HG03575 (cell line): ENCODE results near the gene UNC119.
"Not testable (repeated sequence)": the region's sequence is repeated elsewhere in the genome, so short reads cannot be mapped to it uniquely, and the experiment has no call there.

Source experiments
- ATAC-seq: cut with Tn5 transposase; IDR thresholded peaks from one replicate; pipeline ENCODE4 v1.9.1; 2021; ENCODE audit not compliant: unreplicated experiment, insufficient number of reproducible peaks, low FRiP score; ENCODE audit errors: extremely low read depth

Gene UNC119

GRCh38 chr17:28527181-28527681, 25.2 kb downstream of the UNC119 start:
- no peak for ATAC-seq

GRCh38 chr17:28526381-28526780, 26.0 kb downstream of the UNC119 start:
- ATAC-seq: no peak

GRCh38 chr17:28524476-28525424, 27.7 kb downstream of the UNC119 start:
- ATAC-seq: no peak

GRCh38 chr17:28523876-28524275, 28.5 kb downstream of the UNC119 start:
- ATAC-seq: no peak

- no peak for ATAC-seq
Measured at GRCh38 chr17:28523186-28523585, 29.2 kb downstream of the UNC119 start.

GRCh38 chr17:28522281-28522680, 30.1 kb downstream of the UNC119 start:
- not testable (repeated sequence) for ATAC-seq

GRCh38 chr17:28521311-28522085, 30.9 kb downstream of the UNC119 start:
- ATAC-seq: no peak

GRCh38 chr17:28520687-28521086, 31.7 kb downstream of the UNC119 start:
- no peak for ATAC-seq

- no peak for ATAC-seq
Measured at GRCh38 chr17:28519236-28519635, 33.2 kb downstream of the UNC119 start.

GRCh38 chr17:28518578-28518977, 33.8 kb downstream of the UNC119 start:
- ATAC-seq: no peak

GRCh38 chr17:28518132-28518531, 34.3 kb downstream of the UNC119 start:
- ATAC-seq: no peak

- no peak for ATAC-seq
Measured at GRCh38 chr17:28515518-28515917, 36.9 kb downstream of the UNC119 start.

GRCh38 chr17:28514561-28515002, 37.8 kb downstream of the UNC119 start:
- no peak for ATAC-seq

- no peak for ATAC-seq
Measured at GRCh38 chr17:28513476-28513875, 38.9 kb downstream of the UNC119 start.

GRCh38 chr17:28511858-28512461, 40.5 kb downstream of the UNC119 start:
- no peak for ATAC-seq

GRCh38 chr17:28509789-28510188, 42.6 kb downstream of the UNC119 start:
- no peak for ATAC-seq

- no peak for ATAC-seq
Measured at GRCh38 chr17:28508211-28508724, 44.2 kb downstream of the UNC119 start.

GRCh38 chr17:28507567-28508203, 44.7 kb downstream of the UNC119 start:
- no peak for ATAC-seq
